ENCODE data around the gene CFAP90.

CFAP90 gene

DNA sequence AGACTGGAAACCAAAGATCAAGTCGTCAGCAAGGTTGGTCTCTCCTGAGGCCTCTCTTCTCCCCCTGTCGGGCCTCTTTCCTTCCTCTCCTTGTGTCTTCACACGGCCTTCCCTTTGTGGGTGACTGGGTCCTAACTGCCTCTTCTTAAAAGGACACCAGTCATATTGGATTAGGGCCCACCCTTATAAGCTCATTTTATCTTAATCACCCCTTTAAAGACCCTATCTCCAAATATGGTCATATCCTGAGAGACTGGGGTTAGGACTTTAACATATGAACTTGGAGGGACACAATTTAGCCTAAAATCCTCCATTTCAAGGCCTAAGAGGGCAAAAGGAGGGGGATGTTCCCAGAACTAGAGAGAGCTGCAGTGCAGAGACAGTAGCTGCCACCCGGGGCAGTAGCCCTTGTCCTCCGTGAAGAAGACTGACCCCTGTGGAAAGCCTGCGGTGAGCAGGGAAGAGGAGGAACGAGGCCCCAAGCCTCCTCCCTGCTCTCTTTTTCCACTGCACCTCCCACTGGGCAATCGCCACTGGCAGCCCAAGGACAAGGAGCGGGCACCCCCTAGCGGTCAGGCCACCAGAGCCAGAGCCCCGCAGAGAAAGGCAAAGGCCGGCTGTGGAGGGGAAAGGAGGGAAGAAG lies 34.9 kb downstream of the CFAP90 start:
- DNase-seq: peak; percentile 69

DNA sequence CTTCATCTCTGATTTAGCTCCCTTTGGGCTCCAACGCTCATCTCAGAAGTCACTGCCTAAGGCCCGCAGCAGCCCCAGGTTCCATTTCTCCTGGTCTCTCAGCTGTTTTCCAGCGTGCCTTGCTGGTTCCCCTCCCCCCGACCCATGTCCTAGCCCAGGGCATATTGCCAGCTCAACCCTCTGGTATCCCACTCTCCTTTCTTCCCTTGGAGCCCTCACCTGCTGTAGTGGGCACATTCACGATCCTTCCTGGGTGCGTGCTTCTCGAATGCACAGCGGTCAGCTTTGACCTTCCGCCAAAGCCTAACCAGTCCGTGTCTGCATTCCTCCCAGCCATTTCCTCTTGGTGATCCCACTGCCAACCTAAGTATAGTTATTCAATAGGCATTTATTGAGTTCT lies 36.1 kb downstream of the CFAP90 start:
- no peak for DNase-seq

DNA sequence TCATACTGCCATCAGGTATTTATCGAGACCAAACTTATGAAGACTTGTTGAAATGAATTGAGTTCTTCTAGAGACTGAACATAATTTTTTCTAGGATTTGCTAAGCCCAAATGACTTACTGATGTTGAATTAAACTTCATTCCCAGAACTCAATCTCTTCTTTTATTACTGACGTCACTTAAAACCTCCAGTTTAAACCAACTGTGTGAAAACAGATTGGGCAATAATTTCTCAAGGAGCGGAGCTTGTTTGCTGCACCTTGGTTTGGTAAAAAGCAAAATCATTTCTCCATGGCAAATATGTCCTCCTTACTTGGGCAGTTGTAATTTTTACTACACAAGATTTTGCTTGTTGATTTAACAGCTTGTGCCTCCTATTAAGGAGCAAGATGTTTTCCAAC lies 37.4 kb downstream of the CFAP90 start:
- DNase-seq: no peak

- no peak for DNase-seq
Observed at GRCh38 chr5:7813007-7813406, 37.9 kb downstream of the CFAP90 start.

DNA sequence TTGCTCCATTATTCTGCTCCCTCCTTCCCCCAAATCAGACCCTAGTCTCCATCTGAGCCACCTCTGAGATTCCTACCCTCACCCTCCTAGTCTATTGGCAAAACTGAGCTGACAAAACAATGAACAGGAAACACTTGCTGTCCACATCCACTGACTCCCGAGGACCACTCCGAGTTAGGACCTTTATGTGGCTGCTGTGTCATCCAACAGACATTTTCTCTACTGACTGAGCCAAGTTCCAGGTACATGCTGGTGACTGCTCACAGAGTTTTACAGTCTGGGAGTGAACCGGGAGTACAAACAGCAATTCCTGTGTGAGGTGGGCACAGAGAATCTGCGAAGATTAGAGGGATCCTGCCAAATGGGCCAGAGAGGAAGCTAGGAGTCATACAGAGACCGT lies 39.2 kb downstream of the CFAP90 start:
- DNase-seq: no peak

- DNase-seq: no peak
Observed at GRCh38 chr5:7808998-7809397, 41.9 kb downstream of the CFAP90 start.

- no peak for DNase-seq
Observed at GRCh38 chr5:7805379-7805778, 45.6 kb downstream of the CFAP90 start.

DNA sequence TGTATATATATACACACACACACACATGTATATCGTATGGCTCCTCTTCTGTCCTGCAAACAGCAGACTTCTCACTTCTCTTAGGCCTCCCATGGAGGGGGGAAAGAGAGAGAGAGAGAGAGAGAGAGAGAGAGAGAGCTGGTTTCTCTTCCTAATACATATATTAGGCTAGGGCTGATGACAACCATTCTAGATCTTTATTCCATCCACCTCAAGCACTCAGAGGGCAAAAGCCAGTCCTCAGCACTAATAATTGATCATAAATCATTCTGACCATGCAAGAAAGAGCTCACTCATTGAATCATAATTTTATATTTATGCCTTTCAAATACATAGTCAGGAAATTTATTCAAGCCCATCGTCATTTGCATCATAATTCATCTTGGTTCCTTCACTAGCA lies 47.0 kb downstream of the CFAP90 start:
- no peak for DNase-seq

- DNase-seq: no peak
Observed at GRCh38 chr5:7802855-7803254, 48.1 kb downstream of the CFAP90 start.

- no peak for DNase-seq
Observed at GRCh38 chr5:7801891-7802614, 48.9 kb downstream of the CFAP90 start.

GRCh38 chr5:7795306-7795705 lies 55.6 kb downstream of the CFAP90 start:
- DNase-seq: no peak

- no peak for DNase-seq
Observed at GRCh38 chr5:7794823-7795222, 56.1 kb downstream of the CFAP90 start.

- DNase-seq: no peak
Observed at GRCh38 chr5:7794311-7794710, 56.6 kb downstream of the CFAP90 start.

DNA sequence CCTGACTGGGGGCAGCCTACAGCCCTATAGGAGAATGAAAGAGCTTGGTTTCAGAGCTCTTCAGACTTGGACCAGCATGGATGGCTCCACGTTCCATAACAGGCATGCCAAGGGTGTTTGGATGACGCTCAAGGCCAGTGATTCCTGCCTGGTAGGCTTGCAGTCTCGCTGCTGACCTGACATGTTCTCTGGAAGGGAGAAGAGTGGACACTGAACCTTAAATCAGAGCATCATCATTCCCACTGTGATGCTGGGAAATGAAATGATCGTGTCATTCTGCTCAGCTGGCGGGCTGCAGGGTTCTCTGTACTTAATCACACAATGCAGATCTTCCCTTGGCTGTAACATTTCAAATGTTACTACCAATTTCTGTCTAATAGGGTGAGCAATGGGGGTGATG lies 57.0 kb downstream of the CFAP90 start:
- no peak for DNase-seq

DNA sequence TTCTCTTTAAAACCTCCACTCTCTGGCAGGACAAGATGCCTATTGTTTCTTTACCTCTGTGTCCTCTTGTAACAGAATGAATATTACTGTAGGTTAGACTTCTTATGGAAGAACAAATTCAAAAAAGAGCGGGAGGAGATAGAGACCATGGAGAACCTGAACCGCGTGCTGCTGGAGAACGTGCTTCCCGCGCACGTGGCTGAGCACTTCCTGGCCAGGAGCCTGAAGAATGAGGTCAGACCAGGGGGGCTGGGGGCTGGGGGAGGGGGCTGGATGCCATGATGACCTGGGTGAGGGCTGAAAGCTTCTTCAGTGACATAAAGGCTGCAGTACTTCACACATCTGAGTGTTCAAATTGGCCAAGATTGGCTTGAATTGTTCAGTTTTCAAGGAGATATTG lies 61.4 kb downstream of the CFAP90 start:
- DNase-seq: no peak

- DNase-seq: no peak
Observed at GRCh38 chr5:7787770-7788169, 63.2 kb downstream of the CFAP90 start.

DNA sequence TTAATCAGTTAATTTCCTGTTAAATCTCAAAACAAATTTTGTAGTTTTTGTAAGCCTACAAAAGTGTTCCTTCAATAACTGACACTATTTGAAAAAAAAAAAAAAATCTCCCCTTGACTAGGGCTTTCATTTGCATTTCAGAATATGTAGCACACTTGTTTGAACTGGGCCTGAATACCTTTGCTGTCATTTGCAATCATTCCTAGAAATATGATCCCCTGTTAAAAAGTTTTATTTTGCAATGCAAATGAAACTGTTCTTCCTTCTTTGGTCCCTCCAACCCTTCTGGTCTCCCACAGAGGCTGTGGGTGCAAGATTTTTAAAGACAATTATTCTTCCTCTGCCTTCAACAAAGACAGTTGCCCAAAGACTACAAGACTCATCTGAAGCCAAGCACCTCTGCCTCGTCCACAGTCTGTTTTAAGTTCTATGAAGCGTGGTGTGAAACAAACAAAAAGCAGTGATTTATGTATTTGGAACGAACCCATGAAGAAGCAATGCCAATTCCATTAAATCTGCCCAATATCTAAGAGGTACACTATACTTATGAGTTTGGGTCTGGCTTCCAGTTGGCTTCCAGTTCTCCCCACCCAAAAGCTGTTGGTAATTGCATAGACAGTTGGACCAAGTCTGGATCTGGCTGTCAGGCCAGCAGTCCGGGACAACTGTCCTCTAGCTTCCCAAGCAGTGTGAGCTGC lies 66.1 kb downstream of the CFAP90 start:
- no peak for DNase-seq

DNA sequence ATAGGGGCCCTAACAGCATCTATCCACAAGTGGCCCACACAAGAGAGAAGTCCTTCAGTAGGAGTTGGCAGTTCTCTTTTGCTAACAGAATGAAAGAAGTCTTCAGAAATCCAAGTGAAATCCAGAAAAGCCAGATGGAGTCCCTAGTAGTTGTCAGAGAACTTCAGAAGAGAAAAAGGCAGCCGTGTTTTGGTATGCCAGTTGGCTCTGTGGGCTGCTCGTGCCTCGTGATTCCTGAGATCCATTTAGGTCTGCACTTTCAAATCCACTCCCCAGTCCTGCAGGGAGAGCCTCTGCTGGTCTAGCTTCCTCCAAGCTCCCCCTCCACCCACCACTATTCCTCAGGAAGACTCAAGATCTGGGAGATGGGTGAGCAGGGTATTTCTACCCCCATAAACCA lies 69.0 kb downstream of the CFAP90 start:
- DNase-seq: no peak

All from activated naive CD4-positive, alpha-beta T cell treated with Interleukin-2 at 50 U/mL for 16 hours (primary cell).